ENCODE results near the gene BPIFB6. TPM values are rescaled to one million over a fixed set of nuclear protein-coding genes. Genes with fewer than 3 reads are reported as not detected.

Gene BPIFB6
- total RNA-seq, 1 donor from 2014 or later: not detected

GRCh38 chr20:32989507-32990283 is 41.8 kb upstream of the BPIFB6 start:
- Histone ChIP-seq H3K27ac (ENCODE audit: low read depth, low read length) (no peak overlapping the region), H3K4me3 (ENCODE audit: low read length in 3 of 3) (no peak overlapping the region), H3K9me3 (ENCODE audit: control insufficient read depth in 3 of 3, low read length in 3 of 3) (no peaks in the 10 kb centered on the region), H3K4me1 (ENCODE audit: control insufficient read depth in 3 of 3, insufficient read depth in 3 of 3, low read length in 3 of 3) (no peaks in the 10 kb centered on the region), H3K36me3 (ENCODE audit: control insufficient read depth in 3 of 3, insufficient read depth in 3 of 3, low read length in 3 of 3) (no peaks in the 10 kb centered on the region), H3K27me3 (ENCODE audit: control insufficient read depth in 3 of 3, insufficient read depth in 3 of 3, low read length in 3 of 3) (peaks cover 2 to 10% (median 6%) of the 10 kb centered on the region in 3 donors), H3K9ac (ENCODE audit: low read depth in 1 of 3, low read length in 3 of 3) (no peak overlapping the region)

DNA sequence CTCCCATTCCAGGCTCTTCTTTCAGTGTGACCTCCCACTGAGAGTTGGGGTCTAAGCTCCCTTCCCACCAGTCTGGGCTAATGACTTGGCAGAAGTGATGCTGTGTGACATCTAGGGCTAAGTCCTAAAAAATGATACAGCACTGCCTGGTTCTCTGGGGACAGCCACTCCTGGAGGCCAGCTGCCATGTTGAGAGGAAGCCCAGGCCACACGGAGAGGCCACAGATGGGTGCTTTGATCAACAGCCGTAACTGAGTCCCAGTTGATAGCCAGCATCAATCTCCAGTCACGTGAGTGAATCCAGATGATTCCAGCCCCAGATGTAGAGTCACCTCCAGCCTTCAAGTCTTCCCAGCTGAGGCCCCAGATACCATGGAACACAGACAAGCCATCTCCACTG is 41.0 kb upstream of the BPIFB6 start:
- Histone ChIP-seq H3K27me3 (ENCODE audit: control insufficient read depth in 3 of 3, insufficient read depth in 3 of 3, low read length in 3 of 3) (peaks cover 2 to 10% (median 6%) of the 10 kb centered on the region in 3 donors), H3K4me1 (ENCODE audit: control insufficient read depth in 3 of 3, insufficient read depth in 3 of 3, low read length in 3 of 3) (no peaks in the 10 kb centered on the region)

GRCh38 chr20:32991383-32991782 is 40.1 kb upstream of the BPIFB6 start:
- H3K27me3 ChIP-seq (ENCODE audit: control insufficient read depth in 3 of 3, insufficient read depth in 3 of 3, low read length in 3 of 3): peaks cover 0 to 10% (median 6%) of the 10 kb centered on the region in 3 donors
- no peaks in the 10 kb centered on the region for H3K36me3 ChIP-seq (ENCODE audit: control insufficient read depth in 3 of 3, insufficient read depth in 3 of 3, low read length in 3 of 3)
- no peak overlapping the region for H3K9ac ChIP-seq (ENCODE audit: low read depth in 1 of 3, low read length in 3 of 3)
- H3K4me1 ChIP-seq (ENCODE audit: control insufficient read depth in 3 of 3, insufficient read depth in 3 of 3, low read length in 3 of 3): no peaks in the 10 kb centered on the region
- H3K27ac ChIP-seq (ENCODE audit: low read depth, low read length): no peak overlapping the region
- no peak overlapping the region for H3K4me3 ChIP-seq (ENCODE audit: low read length in 3 of 3)
- peaks cover 0 to 4% (median 0%) of the 10 kb centered on the region in 3 donors for H3K9me3 ChIP-seq (ENCODE audit: control insufficient read depth in 3 of 3, low read length in 3 of 3)

More for the DNA sequence above, 41.0 kb upstream of the BPIFB6 start:
- no peak overlapping the region for H3K9ac ChIP-seq (ENCODE audit: low read depth in 1 of 3, low read length in 3 of 3)
- H3K9me3 ChIP-seq (ENCODE audit: control insufficient read depth in 3 of 3, low read length in 3 of 3): peaks cover 0 to 1% (median 0%) of the 10 kb centered on the region in 3 donors
- no peaks in the 10 kb centered on the region for H3K36me3 ChIP-seq (ENCODE audit: control insufficient read depth in 3 of 3, insufficient read depth in 3 of 3, low read length in 3 of 3)
- H3K4me3 ChIP-seq (ENCODE audit: low read length in 3 of 3): no peak overlapping the region
- no peak overlapping the region for H3K27ac ChIP-seq (ENCODE audit: low read depth, low read length)

DNA sequence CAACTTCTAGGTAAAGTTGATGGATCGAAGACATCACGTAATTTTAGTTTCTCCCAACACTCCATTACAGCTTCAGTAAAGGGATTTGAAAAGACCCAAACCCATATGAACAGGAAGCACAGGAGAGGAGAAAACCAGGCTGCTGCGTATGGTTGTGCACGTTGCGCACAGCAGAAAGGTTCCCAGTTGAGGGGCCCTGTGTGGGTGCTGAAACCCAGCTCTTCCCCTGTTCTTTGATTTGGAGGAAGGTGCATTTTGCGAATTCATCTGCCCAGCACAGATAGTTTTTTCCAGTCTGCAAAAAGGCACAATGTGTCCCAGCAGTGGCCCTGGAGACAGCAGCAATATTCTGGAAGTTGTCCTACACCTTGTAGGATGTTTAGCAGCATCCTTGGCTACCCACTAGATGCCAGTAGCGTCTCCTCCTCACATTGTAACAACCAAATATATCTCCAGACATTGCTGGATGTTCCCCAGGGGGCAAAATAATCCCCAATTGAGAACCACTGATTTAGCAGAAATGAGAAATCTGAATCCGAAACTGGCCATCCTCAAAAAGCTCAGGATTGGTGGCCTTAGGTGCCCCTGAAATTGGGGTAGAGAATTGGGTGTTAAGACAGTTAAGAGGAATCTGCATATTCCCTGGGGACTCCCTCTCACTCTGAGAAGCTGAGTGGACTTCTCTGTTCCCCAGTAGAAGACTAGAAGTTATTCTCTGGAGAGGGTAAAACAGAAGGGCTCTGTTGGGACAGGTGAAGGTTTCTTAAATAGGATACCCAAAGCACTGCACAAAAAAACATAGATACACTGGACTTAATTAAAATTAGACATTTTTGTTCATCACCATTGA is 39.4 kb upstream of the BPIFB6 start:
- peaks cover 0 to 4% (median 0%) of the 10 kb centered on the region in 3 donors for H3K9me3 ChIP-seq (ENCODE audit: control insufficient read depth in 3 of 3, low read length in 3 of 3)
- H3K36me3 ChIP-seq (ENCODE audit: control insufficient read depth in 3 of 3, insufficient read depth in 3 of 3, low read length in 3 of 3): no peaks in the 10 kb centered on the region
- H3K4me3 ChIP-seq (ENCODE audit: low read length in 3 of 3): no peak overlapping the region
- peaks cover 3 to 9% (median 6%) of the 10 kb centered on the region in 3 donors for H3K27me3 ChIP-seq (ENCODE audit: control insufficient read depth in 3 of 3, insufficient read depth in 3 of 3, low read length in 3 of 3)
- no peak overlapping the region for H3K9ac ChIP-seq (ENCODE audit: low read depth in 1 of 3, low read length in 3 of 3)
- H3K4me1 ChIP-seq (ENCODE audit: control insufficient read depth in 3 of 3, insufficient read depth in 3 of 3, low read length in 3 of 3): no peaks in the 10 kb centered on the region
- no peak overlapping the region for H3K27ac ChIP-seq (ENCODE audit: low read depth, low read length)

DNA sequence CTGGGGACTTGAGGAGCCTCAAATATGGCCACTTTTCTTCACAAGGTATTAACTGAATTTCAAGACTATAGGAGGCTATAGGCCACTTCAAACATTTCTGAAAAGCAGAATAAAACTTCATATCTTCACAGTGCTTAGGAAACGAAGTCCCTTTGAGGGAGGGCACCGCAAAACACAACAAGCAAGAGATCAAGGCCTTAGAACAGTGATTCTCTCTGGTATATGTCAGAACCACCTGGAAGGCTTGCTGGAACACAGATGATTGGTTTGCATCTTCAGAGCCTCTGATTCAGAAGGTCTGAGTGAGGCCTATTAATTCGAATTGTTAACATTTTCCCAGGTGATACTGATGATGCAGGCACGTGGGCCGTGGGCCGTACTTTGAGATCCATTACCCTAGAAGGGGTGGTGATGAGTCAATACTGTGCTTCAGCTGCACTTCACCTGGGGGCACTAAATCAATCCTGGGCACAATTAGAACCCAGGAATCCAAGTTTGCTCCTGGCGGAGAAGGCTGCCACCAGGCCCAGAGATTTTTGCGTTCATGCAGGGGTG is 37.9 kb upstream of the BPIFB6 start:
- no peak overlapping the region for H3K9ac ChIP-seq (ENCODE audit: low read depth in 1 of 3, low read length in 3 of 3)
- H3K4me1 ChIP-seq (ENCODE audit: control insufficient read depth in 3 of 3, insufficient read depth in 3 of 3, low read length in 3 of 3): no peaks in the 10 kb centered on the region
- no peak overlapping the region for H3K4me3 ChIP-seq (ENCODE audit: low read length in 3 of 3)
- H3K27me3 ChIP-seq (ENCODE audit: control insufficient read depth in 3 of 3, insufficient read depth in 3 of 3, low read length in 3 of 3): peaks cover 4 to 7% (median 6%) of the 10 kb centered on the region in 3 donors
- H3K36me3 ChIP-seq (ENCODE audit: control insufficient read depth in 3 of 3, insufficient read depth in 3 of 3, low read length in 3 of 3): no peaks in the 10 kb centered on the region
- peaks cover 0 to 4% (median 0%) of the 10 kb centered on the region in 3 donors for H3K9me3 ChIP-seq (ENCODE audit: control insufficient read depth in 3 of 3, low read length in 3 of 3)
- H3K27ac ChIP-seq (ENCODE audit: low read depth, low read length): no peak overlapping the region

- Histone ChIP-seq H3K9ac (ENCODE audit: low read depth in 1 of 3, low read length in 3 of 3) (no peak overlapping the region), H3K27me3 (ENCODE audit: control insufficient read depth in 3 of 3, insufficient read depth in 3 of 3, low read length in 3 of 3) (peaks cover 0 to 10% (median 5%) of the 10 kb centered on the region in 3 donors), H3K27ac (ENCODE audit: low read depth, low read length) (no peak overlapping the region), H3K9me3 (ENCODE audit: control insufficient read depth in 3 of 3, low read length in 3 of 3) (peaks cover 0 to 4% (median 0%) of the 10 kb centered on the region in 3 donors), H3K4me3 (ENCODE audit: low read length in 3 of 3) (no peak overlapping the region), H3K4me1 (ENCODE audit: control insufficient read depth in 3 of 3, insufficient read depth in 3 of 3, low read length in 3 of 3) (no peaks in the 10 kb centered on the region), H3K36me3 (ENCODE audit: control insufficient read depth in 3 of 3, insufficient read depth in 3 of 3, low read length in 3 of 3) (no peaks in the 10 kb centered on the region)
Measured at GRCh38 chr20:32995802-32996201, 35.6 kb upstream of the BPIFB6 start.

DNA sequence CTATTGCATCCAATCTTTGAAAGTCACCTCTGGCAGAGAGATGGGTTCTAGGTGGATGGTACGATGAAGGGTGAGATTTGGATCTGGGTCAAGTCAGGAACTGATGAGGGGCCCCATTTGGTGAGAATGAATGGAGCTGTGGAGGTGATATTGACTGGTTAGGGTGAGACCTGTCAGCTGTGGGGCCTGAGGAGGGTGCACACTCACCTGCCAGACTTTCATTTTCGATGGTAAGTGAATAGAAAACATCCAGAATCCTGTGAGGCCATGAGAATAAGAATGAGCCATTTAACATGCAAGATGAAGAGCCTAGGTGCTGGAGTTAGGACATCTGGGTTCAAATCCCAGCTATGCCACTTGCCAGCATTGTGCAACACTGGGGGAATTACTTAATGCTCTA is 34.0 kb upstream of the BPIFB6 start:
- peaks cover 0 to 8% (median 8%) of the 10 kb centered on the region in 3 donors for H3K27me3 ChIP-seq (ENCODE audit: control insufficient read depth in 3 of 3, insufficient read depth in 3 of 3, low read length in 3 of 3)
- H3K9ac ChIP-seq (ENCODE audit: low read depth in 1 of 3, low read length in 3 of 3): no peak overlapping the region
- no peak overlapping the region for H3K4me3 ChIP-seq (ENCODE audit: low read length in 3 of 3)
- H3K4me1 ChIP-seq (ENCODE audit: control insufficient read depth in 3 of 3, insufficient read depth in 3 of 3, low read length in 3 of 3): no peaks in the 10 kb centered on the region
- no peaks in the 10 kb centered on the region for H3K36me3 ChIP-seq (ENCODE audit: control insufficient read depth in 3 of 3, insufficient read depth in 3 of 3, low read length in 3 of 3)
- peaks cover 0 to 4% (median 0%) of the 10 kb centered on the region in 3 donors for H3K9me3 ChIP-seq (ENCODE audit: control insufficient read depth in 3 of 3, low read length in 3 of 3)
- no peak overlapping the region for H3K27ac ChIP-seq (ENCODE audit: low read depth, low read length)

DNA sequence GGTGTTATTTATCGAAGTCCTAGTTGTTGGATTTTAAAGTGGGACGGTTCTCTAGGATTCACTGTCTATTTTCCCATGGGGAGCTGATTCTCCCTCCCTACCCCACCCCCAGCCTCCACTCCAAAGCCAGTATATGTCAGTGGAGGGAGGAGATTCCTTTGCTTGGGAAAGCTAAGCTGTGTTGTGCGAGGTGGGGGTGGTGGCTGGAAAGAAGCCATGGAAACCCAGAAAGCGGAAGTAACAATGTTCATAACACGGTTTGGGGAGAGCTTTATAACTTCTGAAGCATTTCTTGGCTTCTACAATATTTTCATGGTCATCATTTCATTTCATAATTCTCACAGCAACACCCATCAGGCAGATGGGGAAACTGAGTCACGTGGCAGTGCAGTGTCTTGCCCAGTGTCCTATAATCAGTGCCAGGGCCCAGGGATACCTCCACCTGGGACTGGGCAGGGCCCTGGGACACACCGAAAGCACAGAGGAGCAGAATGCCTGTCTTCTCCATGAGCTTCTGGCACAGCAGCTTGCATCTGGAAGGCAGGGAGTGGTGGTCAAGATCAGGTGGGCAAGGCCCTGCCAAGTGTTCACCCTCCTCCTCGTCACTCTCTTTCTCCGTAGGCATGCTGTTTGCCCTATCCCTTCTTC is 31.7 kb upstream of the BPIFB6 start:
- H3K4me1 ChIP-seq (ENCODE audit: control insufficient read depth in 3 of 3, insufficient read depth in 3 of 3, low read length in 3 of 3): no peaks in the 10 kb centered on the region
- peaks cover 0 to 4% (median 0%) of the 10 kb centered on the region in 3 donors for H3K9me3 ChIP-seq (ENCODE audit: control insufficient read depth in 3 of 3, low read length in 3 of 3)
- no peaks in the 10 kb centered on the region for H3K36me3 ChIP-seq (ENCODE audit: control insufficient read depth in 3 of 3, insufficient read depth in 3 of 3, low read length in 3 of 3)
- H3K9ac ChIP-seq (ENCODE audit: low read depth in 1 of 3, low read length in 3 of 3): no peak overlapping the region
- no peak overlapping the region for H3K27ac ChIP-seq (ENCODE audit: low read depth, low read length)
- H3K4me3 ChIP-seq (ENCODE audit: low read length in 3 of 3): no peak overlapping the region
- peaks cover 0 to 12% (median 8%) of the 10 kb centered on the region in 3 donors for H3K27me3 ChIP-seq (ENCODE audit: control insufficient read depth in 3 of 3, insufficient read depth in 3 of 3, low read length in 3 of 3)

DNA sequence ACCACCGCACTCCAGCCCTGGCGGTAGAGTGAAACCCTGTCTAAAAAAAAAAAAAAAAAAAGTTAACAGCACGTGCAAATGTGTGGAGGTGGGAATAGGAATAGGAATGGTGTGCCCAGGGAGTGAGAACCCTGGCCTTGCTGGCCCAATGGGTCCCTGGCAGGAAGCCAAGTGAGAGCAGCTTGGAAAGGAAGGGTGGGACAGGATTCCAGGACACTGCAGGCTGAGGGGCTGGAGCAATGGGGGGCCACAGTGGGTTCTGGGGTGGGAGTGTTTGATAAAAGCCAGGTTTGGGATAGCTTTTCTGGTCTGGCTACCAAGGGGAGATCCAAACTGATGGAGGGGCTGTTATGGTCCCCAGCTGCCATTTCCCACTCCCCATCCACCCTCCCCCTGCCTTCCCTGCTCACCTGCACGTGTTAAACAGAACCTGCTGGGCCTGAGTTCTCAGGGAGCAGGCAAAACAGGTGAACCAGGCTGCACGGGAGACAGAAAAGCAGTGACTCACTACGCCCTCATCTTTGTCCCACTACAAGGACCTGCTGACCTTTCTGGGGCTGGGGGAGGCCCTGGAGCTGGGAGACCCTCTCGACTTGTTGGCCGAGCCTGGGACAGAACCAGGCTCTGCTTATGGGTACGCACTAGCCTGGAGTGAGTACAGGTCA is 30.5 kb upstream of the BPIFB6 start:
- no peak overlapping the region for H3K4me3 ChIP-seq (ENCODE audit: low read length in 3 of 3)
- peaks cover 3 to 7% (median 3%) of the 10 kb centered on the region in 3 donors for H3K9me3 ChIP-seq (ENCODE audit: control insufficient read depth in 3 of 3, low read length in 3 of 3)
- no peak overlapping the region for H3K27ac ChIP-seq (ENCODE audit: low read depth, low read length)
- H3K27me3 ChIP-seq (ENCODE audit: control insufficient read depth in 3 of 3, insufficient read depth in 3 of 3, low read length in 3 of 3): peaks cover 0 to 14% (median 8%) of the 10 kb centered on the region in 3 donors
- H3K4me1 ChIP-seq (ENCODE audit: control insufficient read depth in 3 of 3, insufficient read depth in 3 of 3, low read length in 3 of 3): no peaks in the 10 kb centered on the region
- no peak overlapping the region for H3K9ac ChIP-seq (ENCODE audit: low read depth in 1 of 3, low read length in 3 of 3)
- no peaks in the 10 kb centered on the region for H3K36me3 ChIP-seq (ENCODE audit: control insufficient read depth in 3 of 3, insufficient read depth in 3 of 3, low read length in 3 of 3)
